ENCODE measurements around the gene SLC43A1.

The SLC43A1 gene

GRCh38 chr11:57497303-57498247 is 17.9 kb downstream of the SLC43A1 start:
- no peak for DNase-seq (ENCODE audit: low read depth)

DNA sequence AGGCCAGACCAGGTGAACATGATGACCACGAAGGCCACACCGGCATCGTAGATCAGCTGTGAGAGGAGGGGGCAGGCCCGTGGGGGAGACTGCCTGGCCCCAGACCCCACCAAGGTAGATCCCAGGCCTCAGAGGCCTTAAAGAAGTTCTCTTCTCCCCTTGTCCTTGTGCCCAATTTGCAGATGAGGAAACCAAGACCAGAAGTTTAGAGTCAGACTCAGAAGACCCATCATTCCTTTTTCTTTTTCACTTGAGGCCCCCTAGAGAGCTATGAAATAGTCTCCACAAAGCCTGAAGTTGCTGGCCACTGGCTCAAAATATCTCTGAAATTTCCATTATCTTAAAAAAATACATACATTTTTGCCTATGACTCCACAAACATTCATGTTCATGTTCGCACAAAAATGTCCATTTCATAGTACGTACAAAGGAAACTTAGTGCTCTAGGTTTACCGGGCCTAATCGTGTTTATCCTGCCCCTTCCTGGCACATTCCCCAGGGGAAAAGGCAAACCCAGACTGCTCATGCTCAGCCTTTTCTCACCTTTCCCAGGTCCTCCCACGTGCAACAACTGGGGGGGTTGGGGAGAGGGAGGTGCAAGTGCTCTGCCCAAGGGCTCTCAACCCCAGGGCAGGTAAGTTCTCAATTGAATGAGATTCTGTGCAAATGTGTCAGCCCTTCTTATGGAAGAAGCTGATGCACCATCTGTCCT is 19.2 kb downstream of the SLC43A1 start:
- DNase-seq (ENCODE audit: low read depth), result no peak

DNA sequence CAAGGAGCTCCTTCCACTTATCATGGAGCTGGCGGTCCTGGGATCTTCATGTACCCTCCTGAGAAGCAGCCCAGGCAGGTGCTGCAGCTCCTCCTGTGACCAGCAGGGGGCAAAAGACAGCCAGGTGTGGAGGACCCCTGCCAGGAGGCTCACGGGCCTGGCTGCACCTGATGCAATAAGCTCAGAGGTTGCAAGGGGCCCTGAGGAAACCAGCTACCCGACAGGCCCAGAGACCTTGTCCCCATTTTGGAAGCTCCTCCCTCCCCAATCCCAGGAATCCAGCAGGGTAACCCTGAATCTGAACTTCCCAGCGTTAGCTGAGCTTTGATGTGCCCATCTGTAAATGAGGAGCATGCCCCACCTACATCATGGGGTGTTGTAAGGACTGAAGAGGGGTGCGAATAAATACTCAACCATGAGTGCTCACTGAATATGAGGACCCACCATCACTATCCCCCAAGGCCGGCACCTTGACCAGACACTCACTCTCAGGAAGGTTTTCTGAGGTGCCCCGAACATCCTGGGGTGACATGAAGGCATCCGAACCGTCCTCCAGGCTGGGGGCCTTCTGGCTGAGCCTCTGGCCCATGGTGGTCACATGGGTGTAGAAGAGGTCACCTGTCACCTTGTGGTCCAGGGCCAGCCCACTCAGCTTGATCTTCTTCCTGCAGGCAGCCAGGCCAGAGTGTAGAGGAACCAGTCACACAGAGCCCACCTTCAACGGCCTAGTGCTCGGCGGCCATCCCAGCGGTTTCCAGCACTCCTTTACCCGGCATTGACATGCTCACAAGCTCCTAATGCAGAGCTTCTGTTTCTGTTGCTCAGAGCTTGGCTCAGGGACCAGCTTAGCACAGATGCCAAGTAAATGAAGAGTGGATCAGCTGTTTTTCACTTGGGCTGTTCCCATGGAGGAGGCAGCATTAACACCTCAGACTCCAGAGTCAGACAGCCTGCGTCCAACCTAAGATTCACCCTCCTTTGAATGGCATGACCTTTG is 21.7 kb downstream of the SLC43A1 start:
- no peak for DNase-seq (ENCODE audit: low read depth)

DNA sequence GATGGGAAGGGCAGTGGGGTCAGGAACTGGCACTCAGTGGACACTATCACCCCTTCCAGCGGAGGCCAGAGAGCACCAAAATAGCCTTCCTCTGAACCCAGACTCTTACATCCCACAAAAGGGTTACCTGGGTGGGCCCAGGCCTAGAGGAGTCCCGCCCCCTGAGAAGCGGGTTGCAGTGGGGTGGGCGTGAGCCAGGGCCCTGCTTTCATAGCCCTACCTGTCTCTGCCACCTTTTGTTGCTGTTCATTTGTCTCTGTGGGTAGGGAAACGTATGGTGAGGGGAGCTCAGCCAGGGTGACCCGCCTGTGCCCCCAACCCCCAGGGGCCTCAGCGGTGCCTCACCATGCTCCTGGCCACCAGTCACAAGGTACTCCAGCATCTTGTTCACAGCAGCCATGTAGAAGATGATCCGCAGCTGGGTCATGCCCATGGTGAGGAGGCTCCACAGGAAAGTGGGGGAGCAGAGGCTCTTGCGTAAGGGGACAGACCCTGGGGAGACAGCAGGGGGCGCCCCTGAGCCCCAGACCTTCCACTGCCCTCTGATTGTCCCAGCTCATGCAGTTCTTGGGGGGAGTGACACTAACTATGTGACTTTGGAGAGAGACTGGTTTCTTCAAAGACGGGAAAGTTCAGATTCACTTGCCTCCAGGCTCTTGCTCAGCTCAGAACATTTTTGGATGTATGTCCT is 24.0 kb downstream of the SLC43A1 start:
- peak; percentile 12 for DNase-seq (ENCODE audit: low read depth)

GRCh38 chr11:57490456-57491248 is 24.9 kb downstream of the SLC43A1 start:
- no peak for DNase-seq (ENCODE audit: low read depth)

GRCh38 chr11:57487920-57488659 is 27.4 kb downstream of the SLC43A1 start:
- no peak for DNase-seq (ENCODE audit: low read depth)

DNA sequence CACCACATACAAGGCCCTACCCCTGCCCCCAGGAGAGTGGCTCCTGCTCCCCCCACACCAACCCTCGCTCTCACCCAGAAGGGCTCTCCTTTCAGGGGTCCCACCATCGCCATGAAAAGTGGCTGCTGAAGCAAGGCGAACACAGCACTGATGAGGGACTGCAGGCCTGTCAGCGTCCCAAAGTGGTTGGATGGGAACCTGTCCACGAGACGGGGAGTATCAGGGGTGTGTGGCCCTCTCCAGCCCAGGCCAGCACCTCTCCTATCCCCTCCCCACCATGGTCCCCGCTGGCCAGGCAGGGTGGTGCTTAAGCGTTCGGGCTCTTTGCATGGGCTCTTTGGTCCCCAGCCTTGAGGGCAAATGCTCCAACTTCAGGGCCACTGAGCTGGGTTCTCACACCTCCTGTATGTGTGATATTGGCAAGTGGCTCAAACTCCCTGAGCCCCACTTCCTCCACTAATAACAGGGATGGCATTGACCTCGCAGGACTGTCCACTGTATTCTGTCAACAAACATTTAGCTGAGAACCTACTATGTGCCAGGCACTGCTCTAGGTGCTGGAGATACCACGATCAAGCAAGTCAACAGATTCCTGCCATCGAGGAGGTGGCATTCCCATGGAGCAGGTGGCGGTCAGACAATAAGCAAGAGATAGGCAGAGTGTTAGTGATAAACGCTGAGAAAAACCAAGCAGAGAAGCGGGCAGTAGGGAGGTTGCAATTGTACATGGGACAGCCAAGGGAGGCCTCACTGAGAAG is 28.3 kb downstream of the SLC43A1 start:
- no peak for DNase-seq (ENCODE audit: low read depth)

DNA sequence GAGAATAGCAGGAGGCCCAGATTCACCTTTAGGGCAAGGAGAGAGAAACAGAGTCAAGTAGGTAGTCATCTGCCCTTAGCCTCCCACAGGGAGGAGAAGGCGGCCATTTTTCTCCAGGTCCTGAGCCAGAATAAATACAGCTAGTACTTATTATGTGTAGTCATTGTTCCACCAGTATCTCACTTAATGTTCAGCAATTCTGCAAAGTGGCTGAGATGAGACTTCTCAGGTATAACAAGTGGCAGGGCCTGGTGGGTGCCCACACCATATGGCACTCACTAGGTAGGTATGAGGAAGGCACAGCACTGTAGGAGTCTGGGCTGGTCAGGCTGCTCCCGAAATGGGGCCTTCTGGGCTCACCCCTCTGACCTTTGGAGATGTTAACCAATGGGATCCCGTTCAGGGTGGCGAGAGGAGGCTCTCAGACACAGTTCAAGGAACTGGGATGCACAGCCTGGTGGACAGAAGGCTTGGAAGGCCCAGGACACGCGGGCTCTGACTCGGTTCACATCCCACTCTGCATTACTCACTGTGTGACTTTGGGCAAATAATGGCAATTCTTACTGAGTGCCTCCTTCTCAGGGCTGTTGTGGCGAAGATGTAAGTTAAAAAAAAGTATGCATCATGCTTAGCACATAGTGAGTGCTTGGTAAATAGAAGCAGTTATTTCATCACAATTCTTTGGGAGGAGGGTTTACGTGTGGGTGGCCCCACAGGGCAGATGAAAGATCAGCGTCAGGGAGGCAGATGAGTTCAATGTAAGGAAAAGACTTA is 30.1 kb downstream of the SLC43A1 start:
- no peak for DNase-seq (ENCODE audit: low read depth)

DNA sequence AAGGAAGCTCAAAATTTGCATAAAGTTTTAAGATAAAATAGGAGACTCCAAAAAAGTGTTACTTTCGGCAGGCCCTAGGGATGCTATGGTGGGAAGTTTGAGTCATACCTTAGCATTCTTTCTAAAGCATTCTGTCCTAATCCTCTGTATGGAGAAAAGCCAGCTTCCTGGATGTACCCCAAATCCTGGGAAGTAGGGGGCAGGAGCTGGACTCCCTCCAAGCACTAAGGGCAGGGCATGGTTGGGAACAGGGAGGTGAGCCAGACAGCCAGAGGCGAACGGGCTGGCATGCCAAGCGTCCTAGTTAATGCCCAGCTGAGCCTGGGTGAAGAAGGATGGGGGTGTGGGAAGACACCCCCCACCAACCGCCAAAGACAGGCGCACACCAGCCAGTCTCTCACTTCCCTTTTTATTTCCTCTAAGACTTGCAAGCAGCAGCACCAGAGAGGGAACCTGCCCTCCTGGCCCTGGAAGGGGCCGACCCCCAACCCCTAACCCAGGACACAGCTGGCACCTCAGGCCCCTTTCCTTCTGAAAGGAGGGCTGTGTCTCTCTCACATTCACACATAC is 31.3 kb downstream of the SLC43A1 start:
- DNase-seq (ENCODE audit: low read depth), result no peak

DNA sequence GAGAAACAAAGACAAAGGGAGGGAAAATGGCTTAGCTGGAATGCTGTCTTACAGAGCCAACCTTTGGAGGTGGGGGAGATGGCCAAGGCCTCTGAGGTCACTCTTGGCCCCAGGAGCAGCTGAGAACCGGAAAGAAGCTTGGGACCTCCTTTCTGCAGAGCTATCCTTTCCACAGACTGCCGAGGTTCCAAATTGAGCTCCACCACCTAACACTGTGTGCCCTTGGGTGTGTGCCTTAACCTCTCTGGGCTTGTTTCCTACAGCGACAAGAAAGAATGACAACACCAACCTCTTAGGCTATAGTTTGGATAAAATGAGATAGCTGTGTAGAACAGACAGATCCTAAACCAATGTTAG is 32.0 kb downstream of the SLC43A1 start:
- DNase-seq (ENCODE audit: low read depth), result no peak

DNA sequence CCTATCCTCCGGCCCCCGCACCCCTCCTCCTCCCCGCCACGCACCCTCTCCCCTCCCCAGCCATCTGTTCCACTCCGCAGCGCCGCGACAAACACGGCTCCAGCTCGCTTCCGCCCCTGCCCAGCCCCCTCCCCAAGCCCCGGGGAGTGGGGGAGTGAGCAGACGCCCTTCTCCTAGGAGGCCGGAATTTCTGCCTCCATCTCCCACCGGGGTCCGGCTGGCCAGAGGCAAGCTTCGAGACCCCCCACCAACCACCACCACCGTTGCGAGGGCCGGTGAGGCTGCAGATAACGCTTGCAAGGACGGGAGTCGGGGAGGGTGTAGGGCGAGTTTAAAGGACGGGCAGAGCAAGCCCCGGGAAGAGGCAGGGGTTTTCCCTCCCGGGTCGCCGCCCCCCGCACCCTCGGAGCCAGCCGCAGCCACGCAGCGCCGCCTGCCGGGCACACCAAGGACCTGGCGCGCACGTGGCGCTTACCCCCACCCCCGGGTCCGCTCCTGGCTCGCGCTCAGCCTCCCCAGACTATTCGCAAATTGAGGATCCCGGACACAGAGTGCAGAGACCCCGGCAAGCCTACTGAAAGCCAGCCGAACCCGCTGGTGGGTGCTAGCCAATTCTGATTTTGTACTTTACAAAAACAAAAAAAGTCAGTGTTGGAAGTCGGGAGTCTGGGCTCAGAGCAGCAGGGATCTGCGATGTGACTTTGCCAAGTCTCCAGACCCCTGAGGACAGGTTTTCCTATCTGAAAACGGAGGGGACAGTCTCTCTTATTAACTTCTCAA is 32.5 kb downstream of the SLC43A1 start:
- no peak for DNase-seq (ENCODE audit: low read depth)

DNA sequence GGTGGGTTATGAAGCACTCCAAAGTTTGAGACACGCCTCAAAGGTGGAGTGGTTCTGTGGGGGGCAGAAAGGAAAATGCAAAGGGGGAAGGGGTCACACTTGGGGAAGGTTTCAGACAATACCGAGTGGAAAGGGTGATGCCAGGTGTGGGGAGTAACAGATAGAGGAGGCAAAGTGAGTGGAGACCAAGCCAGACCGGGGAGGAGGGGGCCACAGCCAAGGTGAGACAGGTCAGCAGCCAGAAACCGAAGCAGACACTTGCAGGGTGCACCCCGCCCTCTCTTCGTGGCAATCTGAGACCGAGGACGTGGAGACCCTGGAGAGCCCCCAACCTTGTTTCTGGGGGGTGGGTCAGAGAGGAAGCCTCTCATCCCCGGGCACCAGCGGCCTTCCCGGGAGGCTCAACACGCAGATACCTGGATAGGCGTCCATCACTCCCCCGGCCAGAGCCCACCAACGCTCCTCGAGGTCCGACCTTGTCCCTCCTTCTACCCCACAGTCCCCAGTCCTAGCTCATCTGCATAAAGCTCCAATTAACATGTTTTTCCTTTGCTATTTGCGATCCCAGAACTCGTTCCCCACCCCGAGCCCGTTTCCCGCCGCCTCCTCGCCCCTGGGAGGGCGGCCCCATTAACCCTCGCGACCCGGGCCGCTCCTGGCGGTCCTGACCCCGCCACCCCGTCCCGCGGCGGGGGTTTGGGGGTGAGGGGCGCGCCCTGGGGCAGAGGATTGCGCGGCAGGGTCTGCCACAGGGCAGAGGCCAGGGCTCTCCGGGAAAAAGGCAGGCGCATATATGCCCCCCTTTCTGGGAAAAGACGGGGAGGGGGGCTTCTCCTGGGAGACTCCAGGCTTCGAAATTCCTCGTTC is 33.4 kb downstream of the SLC43A1 start:
- DNase-seq (ENCODE audit: low read depth), result no peak

GRCh38 chr11:57481315-57481714 is 34.2 kb downstream of the SLC43A1 start:
- DNase-seq (ENCODE audit: low read depth), result no peak

- DNase-seq (ENCODE audit: low read depth), result peak; percentile 26
Observed at GRCh38 chr11:57480409-57481137, 34.9 kb downstream of the SLC43A1 start.

DNA sequence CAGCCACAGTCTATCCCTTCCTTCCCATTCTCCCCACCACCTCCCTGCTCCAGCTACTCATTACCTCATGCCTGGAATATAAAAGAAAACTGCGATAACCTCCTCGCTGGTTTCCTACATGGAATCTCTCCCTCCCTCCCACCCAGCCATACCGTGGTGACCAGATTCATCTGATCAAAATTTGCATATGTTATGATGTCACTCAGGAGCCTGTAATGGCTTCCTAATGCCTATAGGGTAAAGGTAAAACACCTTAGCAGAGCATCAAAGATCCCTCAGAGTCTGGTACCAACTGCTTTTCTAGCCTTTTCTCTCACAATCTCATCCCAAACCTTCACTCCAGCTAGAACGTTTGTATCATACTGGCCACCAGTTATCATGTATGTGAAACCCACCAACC is 35.6 kb downstream of the SLC43A1 start:
- no peak for DNase-seq (ENCODE audit: low read depth)

Data from fibroblast of gingiva (primary cell).